GM19238 (cell line): ENCODE measurements around the gene ATIC.
"Not testable (repeated sequence)": the region's sequence is repeated elsewhere in the genome, so short reads cannot be mapped to it uniquely, and the experiment has no call there.

ENCODE experiments used
- DNase-seq: peaks from one replicate; pipeline ENCODE4 v3.0.0; 2011; ENCODE audit warnings: low spot score; ENCODE audit not compliant: insufficient read length

ATIC gene

DNA sequence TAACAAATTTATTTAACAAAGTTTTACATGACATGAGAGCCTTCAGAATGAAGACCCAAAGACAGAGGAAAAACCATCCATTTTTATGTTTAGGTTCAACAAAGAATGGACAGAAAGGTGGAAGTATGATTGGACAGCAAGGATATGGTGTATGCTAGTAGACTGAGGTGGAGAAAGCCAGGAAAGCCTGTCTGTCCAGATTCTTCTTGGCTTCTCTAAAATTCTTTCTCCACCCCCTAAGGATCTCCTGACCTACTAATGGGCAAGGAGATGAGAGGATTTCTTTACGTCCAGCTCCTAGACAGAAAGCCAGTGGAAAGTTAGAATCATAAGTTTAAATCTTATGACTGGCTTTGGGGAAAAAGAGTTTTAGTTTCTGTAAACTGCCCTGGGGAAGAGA, 3.0 kb downstream of the ATIC start:
- DNase-seq: no peak

DNA sequence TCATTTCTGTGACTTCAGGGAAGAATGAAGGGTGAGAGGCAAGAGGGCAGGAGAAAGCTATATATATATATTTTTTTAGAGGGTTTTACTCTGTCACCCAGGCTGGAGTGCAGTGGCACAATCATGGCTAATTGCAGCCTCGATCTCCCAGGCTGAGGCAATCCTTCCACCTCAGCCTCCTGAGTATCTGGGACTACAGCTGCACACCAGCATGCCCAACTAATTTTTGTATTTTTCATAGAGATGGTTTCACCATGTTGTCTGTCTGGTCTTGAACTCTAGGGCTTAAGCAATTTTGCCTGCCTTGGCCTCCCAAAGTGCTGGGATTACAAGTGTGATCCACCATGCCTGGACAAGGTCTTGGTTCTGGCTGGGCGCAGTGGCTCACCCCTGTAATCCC, 3.4 kb downstream of the ATIC start:
- no peak for DNase-seq

DNA sequence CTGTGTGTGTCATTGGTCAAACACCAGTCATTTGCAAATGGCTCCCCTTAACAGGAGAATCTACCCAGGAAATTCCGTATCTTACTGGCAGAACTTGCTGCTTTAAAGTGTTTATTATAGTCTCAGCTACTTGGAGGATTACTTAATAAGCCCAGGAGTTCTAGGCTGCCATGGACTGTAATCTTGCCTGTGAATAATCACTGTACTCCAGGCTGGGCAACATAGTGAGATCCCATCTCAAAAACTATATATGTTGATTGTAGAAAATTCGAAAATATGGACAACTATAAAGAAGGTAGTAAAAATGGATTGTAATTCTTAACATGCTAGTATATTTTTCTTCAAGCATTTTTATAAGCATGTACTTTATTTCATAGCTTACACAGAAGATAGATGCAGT, 4.5 kb downstream of the ATIC start:
- DNase-seq: no peak

DNA sequence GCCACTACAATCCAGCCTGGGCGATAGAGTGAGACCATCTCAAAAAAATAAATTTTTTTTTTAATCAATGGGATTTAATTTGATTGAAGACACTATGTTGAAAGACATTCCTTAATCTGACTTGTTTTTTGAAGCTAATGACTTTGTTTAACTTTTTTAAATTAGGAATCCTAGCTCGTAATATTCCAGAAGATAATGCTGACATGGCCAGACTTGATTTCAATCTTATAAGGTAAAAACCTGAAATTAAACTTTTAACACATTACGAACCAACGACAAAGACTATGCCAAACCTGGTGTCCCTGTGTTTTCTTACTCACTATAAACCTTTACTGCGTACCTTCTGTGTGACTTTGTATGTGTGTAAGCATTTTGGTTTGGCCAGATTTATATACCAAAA, 7.6 kb downstream of the ATIC start:
- DNase-seq: no peak

DNA sequence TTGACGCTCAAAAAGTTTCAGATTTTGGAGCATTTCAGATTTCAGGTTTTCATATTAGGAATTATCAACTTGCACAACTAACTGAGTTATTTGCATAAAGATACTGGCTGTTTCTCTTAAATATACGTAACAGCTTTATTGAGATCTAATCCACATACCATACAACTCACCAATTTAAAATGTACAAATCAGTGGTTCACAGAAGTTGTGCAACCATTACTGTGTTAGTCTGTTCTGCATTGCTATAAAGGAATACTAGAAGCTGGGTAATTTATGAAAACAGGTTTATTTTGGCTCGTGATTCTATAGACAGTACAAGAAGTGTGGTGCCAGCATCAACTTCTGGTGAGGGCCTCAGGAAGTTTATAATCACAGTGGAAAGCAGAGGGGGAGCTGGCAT, 8.2 kb downstream of the ATIC start:
- no peak for DNase-seq

DNA sequence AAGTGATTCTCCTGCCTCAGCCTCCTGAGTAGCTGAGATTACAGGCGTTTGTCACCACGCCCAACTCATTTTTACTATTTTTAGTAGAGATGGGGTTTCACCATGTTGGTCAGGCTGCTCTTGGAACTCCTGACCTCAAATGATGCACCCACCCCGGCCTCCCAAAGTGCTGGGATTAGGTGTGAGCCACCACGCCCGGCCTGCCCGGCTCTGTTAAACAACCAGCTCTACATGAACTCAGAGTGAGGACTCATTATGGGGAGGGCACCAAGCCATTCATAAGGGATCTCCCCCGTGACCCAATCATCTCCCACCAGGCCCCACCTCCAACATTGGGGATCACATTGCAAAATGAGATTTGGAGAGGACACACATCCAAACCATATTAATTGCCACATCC, 8.8 kb downstream of the ATIC start:
- no peak for DNase-seq

DNA sequence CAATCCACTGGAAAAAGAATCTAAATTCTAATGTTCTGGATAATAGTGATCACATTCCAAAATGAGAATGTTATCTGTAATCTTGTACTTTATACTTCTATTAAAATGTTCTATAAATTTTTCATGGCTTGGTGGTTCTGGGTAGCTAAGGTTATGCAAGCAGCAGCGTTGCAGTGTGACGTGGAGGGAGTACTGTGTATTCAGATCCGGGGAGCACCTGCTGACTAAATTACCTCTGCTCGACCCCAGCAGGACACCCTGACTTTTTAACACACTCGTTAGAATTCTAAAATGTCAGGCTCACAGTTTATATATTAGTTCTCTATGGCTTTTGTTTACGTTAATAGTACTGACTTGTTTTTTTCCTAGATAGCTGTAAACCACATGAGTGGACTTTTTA, 13.0 kb downstream of the ATIC start:
- no peak for DNase-seq

DNA sequence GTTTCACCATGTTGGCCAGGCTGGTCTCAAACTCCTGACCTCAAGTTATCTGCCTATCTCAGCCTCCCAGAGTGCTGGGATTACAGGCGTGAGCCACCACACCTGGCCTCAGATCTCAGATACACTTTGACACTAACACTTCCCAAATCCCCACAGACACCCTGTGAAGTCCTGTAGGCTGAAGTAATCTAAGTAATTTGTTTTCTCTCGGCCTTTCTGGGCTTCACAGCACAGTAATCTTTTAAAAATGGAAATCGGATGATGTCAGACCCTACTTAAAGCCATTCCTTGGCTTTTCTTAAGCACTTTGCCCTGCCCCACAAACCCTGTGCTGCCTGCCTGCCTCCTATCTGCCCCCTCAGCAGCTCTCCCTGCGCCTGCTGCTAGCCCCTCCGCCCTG, 16.2 kb downstream of the ATIC start:
- no peak for DNase-seq

DNA sequence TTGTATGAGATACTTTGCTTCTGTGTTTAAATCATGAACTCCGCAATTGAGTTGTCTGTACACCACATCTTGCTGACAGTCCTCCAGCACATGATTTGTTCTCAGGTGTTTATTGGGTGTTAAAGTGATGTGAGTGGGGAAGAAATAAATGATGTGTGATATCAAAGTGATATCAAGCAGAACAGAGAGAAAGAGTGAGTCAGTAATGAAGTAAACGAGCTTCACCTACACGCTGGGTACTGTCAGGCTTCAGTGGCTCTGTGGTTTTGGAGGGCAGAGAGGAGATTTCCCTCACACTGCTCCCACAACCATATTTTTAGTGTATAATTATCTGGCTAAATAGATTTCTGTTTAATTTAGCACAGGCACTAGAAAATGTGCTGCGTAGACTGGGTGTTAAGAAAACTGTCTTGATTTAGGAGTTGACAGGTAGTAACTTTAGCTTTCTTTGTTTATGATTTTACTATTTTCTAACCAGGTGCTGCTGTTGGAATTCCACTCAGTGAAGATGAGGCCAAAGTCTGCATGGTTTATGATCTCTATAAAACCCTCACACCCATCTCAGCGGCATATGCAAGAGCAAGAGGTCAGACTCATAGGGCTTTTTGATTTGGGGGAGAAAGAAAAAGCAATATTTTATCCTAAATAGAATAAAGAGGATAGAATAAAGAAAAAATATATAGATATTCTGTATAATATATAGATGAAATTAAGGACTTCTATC, 21.2 kb downstream of the ATIC start:
- DNase-seq: no peak

DNA sequence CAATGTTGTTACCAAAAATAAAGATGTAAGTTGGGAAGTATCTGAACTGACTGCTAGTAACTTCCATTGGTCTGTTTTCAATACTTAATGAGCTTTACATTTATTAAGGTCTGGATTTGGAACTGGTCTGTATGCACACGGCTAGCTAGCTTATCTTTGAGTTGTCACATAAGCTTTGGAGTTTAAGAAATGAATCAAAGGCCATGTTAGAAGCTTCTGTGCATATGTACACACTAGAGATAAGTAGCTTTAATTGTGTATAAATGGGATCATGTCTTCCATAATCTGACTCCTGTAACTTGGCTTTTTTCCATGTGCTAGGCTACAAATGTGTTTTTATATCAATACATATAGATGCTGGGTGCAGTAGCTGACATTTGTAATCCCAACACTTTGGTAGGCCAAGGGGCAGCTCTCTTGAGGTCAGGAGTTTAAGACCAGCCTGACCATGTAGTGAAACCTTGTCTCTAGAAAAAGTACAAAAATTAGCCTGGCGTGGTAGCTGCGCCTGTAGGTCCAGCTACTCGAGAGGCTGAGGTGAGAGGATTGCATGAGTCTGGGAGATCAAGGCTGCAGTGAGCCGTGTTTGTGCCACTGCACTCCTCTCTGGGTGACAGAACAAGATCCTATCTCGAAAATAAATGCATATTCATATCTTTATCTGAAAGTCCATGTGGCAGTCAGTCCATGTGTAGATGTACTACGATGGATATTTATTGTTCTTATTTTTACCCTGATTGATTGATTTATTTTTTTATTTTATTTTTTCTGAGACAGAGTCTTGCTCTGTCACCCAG, 27.2 kb downstream of the ATIC start:
- DNase-seq: no peak

DNA sequence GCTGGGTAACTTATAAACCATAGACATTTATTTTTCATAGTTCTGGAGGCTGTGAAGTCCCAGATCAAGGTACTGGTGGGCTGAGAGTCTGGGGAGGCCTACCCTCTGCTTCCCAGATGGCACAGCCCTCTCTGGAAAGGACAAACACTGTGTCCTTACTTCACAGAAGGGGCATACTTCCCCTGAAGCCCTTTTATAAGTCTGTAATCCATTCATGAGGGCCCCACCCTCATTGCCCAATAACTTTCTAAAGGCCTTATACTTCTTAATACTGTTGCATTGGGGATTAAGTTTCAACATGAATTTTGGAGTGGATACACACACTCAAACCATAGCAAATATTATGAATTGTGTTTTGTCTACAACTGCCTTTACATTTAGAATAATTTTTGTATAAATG, 36.0 kb downstream of the ATIC start:
- DNase-seq: no peak

DNA sequence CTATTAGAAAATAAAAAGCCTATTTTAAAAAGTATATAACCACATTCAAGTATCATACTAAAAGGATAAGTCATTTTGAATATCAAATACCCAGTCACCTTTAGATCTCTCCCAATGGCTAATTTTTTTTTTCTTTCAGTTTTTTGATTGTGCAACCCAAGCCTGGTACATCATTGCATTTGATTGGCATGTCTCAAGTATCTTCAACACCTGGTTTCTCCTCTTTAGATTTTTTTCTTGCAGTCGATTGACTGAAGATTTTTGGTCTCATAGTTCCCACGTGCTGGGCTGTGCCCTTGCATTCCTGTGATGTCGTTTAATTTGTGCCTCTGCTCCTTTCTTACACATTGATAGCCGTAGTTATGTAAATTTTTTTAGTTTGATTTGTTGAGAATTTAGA, 40.7 kb downstream of the ATIC start:
- DNase-seq: no peak

DNA sequence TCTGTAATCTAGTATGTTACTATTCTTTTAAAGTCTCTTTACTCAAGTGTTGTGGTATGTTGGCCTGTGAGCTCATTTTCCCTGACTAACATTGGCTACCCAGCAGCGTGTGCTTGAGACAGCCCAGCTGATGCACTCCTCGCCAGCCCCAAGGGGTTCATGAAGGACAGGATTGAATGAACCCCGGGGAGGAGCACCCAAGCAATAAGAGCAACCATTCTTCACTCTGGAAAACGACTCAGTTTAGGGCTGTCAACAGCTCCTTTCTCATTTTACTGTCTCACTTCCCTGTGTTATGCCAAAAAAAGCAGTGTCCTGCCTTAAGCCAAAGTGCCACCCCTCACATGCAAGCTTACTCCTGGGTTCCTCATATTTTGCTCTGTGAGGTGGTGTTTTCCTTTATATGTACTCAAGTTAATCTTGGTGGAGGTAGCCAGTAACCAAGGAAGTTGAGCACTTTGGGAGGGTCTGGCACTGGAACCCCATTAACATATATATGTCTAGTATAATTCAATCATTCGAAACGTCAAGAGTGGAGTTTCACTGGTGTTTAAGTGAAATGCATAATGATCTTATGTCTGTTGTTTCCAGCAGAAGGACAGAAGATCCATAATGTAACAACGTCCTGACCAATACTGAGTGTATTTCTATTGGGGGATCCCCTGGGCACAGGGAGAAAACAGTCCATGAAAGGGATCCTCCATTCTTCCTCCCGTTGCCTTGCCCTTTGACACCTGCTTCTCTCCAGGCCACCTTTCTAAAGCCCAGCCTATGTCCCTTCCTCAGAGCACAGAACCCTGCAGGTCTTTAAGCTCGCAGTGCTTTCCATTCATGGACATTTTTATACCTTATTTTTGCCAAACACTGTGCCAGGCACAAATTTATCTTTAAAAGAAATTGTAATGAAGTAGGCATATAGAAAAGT, 43.2 kb downstream of the ATIC start:
- no peak for DNase-seq

DNA sequence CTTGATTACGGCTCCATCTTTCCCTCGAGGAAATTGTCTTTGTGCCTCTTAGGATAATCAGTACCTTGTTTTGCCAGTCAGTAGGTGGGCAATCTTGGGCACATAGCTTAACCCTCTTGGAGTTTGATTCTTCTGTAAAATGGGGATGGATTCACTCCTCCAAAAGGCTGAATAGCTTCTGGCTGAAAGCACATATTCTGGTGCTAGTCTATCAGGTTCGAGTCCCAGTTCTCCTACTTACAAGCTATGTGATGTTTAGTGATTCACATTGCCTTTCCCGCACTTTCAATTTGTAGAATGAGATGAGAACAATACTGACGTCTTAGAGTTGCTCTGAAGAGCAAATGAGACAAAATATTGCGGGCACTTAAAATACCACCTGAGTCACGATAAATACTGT, 43.9 kb downstream of the ATIC start:
- no peak for DNase-seq

DNA sequence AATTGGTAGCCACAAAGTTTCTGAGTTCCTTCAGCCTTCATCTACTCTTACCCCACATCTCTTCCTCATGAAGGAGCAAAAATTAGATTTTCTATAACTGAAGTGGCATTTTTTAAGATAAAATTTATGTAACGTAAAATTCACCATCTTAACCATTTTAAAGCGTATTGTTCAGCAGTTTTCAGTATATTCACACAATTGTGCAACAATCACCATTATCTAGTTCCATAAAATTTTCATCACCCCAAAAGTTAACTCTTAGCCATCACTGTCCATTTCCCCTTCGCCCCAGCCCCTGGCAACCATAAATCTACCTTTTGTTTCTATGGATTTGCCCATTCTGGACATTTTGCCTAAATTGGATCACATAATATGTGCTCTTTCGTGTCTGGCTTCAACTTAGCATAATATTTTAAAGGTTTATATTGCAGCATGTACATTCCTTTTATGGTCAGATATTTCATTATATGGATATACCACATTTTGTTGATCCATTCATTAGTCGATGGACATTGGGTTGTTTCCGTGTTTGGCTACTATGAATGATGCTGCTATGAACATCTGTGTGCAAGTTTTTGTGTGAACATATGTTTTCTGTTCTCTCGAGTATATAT, 44.6 kb downstream of the ATIC start:
- DNase-seq: no peak

DNA sequence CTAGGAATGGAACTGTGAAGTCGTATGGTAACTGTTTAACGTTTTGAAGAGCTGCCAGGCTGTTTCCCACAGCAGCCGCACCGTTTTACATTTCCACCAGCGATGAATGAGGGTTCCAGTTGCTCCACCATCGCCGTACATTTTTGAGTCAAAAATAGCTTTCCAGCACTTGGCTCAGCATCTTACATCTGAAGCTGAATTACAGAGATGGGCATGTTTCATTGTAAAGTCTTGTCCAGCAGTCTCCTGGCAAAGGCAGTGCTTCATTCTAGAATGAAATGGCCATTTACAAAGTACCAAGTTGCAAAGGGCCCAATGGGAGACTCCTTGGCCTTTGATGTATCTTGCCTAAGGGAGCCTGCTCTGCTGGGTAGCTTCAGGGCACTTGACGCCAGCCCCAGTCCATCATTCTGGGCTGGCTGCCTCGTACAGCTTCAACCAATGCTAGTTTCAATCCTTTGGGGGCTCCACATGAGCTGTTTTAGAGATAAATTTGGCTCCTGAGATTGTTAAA, 45.1 kb downstream of the ATIC start:
- DNase-seq: no peak

DNA sequence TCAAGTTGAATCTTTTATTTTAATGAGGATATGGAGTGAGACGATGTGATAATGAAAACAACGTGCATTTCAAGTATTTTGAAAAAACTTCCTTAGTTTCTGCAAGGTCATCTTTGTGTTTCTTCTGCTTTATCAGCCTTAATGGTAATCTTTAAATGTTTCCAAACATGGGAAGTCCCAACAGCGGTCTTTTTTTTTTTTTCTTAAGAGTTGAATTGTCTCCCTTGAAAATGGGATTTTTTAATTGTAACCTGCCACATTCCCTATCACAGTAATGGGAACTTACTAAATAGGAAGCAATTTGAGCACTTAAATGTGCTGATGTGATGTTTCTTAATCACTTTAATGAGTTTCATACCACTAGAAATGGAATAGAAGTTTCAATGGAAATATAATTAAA, 45.8 kb downstream of the ATIC start:
- DNase-seq: no peak

DNA sequence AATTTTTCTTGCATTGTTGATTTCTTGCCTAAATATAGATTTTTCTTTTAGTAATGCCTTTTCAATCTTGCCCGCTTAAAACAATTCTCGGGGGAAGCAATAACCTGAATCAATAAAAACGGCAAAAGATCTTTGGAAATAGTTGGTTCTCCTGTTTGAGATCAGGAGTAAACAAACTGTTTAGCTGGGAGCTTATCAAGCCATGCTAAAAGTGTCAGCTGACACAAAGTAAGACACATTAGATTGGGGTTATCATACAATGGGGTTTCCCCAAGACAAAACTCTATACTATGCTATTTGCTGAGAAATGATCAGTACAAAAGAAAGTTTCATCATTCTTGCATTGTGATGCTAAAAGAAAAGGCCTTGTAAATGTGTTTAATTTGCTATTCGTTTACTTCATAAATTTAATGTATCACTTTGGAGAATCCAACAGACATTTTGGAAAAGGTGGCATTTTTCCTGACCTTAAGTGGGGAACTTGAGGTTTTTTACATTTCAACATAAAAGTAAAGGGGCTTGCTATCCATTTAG, 46.5 kb downstream of the ATIC start:
- no peak for DNase-seq

DNA sequence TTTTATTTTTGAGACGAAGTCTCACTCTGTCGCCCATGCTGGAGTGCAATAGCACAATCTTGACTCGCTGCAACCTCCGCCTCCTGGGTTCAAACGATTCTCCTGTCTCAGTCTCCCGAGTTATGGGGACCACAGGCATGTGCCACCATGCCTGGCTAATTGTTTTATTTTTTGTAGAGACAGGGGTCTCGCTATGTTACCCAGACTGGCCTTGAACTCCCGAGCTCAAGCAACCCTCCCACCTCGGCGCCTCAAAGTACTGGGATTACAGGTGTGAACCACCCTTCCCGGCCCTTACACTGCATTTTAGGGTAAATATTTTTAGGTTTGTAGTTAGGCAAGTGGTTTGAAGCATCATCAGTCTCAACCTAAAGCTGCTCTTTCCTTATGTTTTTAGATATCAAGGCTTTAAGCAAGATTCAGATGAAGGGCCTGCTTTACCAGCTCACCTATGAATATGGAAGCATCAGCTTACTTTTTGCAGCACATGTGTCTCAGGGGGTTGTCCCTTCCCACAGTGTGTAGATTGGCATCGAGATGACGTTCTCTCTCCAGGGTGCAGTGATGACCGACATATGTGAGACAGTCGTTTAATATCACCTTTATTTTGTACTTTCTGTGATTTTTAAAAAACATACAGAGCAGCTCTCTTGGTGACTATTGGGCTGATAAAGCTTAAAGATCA, 47.2 kb downstream of the ATIC start:
- no peak for DNase-seq

DNA sequence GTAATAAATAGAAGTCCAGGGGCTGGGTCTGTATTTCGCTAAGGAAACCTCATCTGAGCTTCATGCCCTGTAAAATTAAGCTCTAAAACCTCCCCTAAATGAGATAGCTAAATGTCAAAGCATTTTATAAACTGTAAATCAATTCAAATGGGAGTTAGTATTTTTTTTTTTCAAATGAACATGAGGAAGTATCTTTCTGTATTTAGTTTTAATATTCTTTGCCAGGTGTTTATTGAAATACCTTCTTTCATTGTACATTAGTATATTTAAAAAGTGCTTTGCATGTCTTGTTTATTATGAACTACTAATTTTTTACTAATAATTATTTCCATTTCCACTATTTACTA, 47.7 kb downstream of the ATIC start:
- no peak for DNase-seq

DNA sequence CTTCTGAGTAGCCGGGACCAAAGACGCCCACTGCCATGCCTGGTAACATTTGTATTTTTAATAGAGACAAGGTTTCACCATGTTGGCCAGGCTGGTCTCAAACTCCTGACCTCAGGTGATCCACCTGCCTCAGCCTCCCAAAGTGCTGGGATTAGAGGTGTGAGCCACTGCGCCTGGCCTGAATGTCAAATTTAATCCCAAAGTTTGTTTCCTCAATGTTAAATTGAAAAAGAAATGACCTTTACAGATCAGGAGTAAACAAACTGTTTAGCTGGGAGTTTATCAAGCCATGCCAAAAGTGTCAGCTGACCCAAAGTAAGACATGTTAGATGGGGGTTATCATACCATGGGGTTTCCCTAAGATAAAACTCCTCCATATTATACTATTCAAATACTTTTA, 48.2 kb downstream of the ATIC start:
- DNase-seq: not testable (repeated sequence)
